Immature natural killer cell (primary cell): ENCODE data around the gene TP53TG5. TPM values are rescaled to one million over a fixed set of nuclear protein-coding genes. Genes with fewer than 3 reads are reported as not detected.

Experiments used
- DNase-seq, 3 donors: peaks; one replicate each; pipeline ENCODE4 v3.0.0; 2022; ENCODE audit warnings: mixed read lengths in 1 of 3
- H3K27ac Mint-ChIP-seq, 6 donors: one replicate each; pipeline ENCODE4 v1.8.0; 2020; ENCODE audit warnings: mixed read lengths in 6 of 6, mild to moderate bottlenecking in 5 of 6, inconsistent platforms in 4 of 6, moderate library complexity in 3 of 6
- H3K27me3 Mint-ChIP-seq, 3 donors: one replicate each; pipeline ENCODE4 v1.8.0; 2020 to 2021; ENCODE audit warnings: low read depth in 3 of 3, mild to moderate bottlenecking in 3 of 3, mixed read lengths in 3 of 3, moderate library complexity in 3 of 3, inconsistent platforms in 1 of 3
- H3K36me3 Mint-ChIP-seq, 3 donors: one replicate each; pipeline ENCODE4 v1.8.0; 2020; ENCODE audit warnings: mixed read lengths in 3 of 3, inconsistent platforms in 2 of 3, mild to moderate bottlenecking in 2 of 3
- H3K4me1 Mint-ChIP-seq, 2 donors: one replicate each; pipeline ENCODE4 v1.8.0; 2020; ENCODE audit warnings: inconsistent platforms in 2 of 2, mild to moderate bottlenecking in 2 of 2, mixed read lengths in 2 of 2, moderate library complexity in 1 of 2
- H3K4me3 Mint-ChIP-seq, 5 donors: one replicate each; pipeline ENCODE4 v1.8.0; 2020; ENCODE audit warnings: mild to moderate bottlenecking in 5 of 5, mixed read lengths in 5 of 5, inconsistent platforms in 3 of 5, moderate library complexity in 3 of 5
- H3K9me3 Mint-ChIP-seq, 6 donors: one replicate each; pipeline ENCODE4 v1.8.0; 2020; ENCODE audit warnings: mild to moderate bottlenecking in 6 of 6, mixed read lengths in 6 of 6, inconsistent platforms in 4 of 6, moderate library complexity in 3 of 6
- polyA plus RNA-seq, 3 donors: library from polyadenylated mRNA; unstranded; fragments of 300-500 nt; fragmentation: Illumina TruSeq; gene quantifications; one replicate each; pipeline ENCODE4 v1.2.3, GENCODE V29; 2021

The TP53TG5 gene
- polyA plus RNA-seq, 3 donors from 2014 or later, result 0.09 to 0.22 TPM; not detected in 1

DNA sequence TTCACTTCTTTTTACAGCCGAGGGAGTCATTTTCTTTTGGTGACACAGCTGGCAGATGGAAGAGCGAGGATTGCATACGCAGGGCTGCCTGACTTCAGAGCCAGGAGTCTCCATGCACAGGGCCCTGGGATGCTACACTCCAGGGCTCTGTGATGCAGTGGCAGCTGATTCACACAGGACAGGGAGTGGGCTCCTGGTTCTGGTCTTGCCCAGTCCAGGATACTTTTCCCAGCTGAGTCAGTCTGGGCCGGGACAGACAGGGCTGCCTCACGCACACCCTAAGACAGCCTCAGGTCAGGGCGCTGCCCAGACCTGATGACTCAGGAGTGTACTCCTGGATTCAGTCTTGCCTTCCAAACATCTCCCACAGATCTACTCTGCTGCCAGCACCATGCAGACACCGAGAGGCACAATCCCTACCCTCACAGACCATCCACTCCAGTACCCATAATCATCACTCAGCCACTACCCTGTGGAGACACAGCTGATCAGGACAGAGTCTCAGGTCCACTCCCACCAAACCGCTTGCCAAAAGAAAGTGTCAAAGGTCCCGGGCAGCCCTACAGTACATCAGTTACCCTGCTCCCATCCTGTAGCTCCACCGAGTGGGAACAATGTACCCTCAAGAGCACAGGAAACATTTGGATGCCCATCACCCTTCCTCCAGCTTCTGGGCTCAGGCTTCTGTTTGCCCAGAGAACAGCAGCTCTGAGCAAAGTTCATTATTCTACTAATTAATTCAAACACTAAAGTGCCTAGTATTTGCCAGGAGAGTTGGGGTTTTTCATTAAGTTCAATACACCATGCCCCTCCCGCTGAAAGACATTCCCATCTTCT is 41.4 kb downstream of the TP53TG5 start:
- no peaks in the 10 kb centered on the region for H3K9me3 Mint-ChIP-seq
- no peak overlapping the region for H3K4me3 Mint-ChIP-seq
- H3K27ac Mint-ChIP-seq, result no peak overlapping the region
- no peak for DNase-seq
- peaks cover 0 to 2% (median 0%) of the 10 kb centered on the region in 3 donors for H3K27me3 Mint-ChIP-seq
- no peaks in the 10 kb centered on the region for H3K4me1 Mint-ChIP-seq
- no peaks in the 10 kb centered on the region for H3K36me3 Mint-ChIP-seq

DNA sequence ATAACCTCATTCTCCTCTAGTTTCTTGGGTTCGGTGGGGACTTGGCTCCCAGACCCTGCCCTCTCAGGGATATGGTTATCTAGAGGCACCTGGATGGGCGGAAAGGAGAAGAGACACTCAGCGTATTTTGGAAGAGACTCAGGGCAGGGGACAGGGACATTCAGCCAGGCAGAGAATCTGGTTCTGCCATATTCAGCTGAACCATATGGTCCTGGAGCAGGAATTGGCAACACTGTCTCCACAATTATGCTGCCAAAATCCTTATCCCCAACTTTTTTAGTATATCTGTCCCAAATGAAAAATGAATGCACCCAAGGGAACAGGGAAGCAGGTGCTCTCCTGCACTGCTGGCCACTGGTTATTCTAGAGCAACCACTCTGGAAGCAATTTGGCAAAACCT is 47.6 kb downstream of the TP53TG5 start:
- no peaks in the 10 kb centered on the region for H3K9me3 Mint-ChIP-seq
- DNase-seq, result no peak
- no peaks in the 10 kb centered on the region for H3K27me3 Mint-ChIP-seq
- no peaks in the 10 kb centered on the region for H3K4me1 Mint-ChIP-seq
- no peak overlapping the region for H3K4me3 Mint-ChIP-seq
- no peak overlapping the region for H3K27ac Mint-ChIP-seq
- no peaks in the 10 kb centered on the region for H3K36me3 Mint-ChIP-seq

DNA sequence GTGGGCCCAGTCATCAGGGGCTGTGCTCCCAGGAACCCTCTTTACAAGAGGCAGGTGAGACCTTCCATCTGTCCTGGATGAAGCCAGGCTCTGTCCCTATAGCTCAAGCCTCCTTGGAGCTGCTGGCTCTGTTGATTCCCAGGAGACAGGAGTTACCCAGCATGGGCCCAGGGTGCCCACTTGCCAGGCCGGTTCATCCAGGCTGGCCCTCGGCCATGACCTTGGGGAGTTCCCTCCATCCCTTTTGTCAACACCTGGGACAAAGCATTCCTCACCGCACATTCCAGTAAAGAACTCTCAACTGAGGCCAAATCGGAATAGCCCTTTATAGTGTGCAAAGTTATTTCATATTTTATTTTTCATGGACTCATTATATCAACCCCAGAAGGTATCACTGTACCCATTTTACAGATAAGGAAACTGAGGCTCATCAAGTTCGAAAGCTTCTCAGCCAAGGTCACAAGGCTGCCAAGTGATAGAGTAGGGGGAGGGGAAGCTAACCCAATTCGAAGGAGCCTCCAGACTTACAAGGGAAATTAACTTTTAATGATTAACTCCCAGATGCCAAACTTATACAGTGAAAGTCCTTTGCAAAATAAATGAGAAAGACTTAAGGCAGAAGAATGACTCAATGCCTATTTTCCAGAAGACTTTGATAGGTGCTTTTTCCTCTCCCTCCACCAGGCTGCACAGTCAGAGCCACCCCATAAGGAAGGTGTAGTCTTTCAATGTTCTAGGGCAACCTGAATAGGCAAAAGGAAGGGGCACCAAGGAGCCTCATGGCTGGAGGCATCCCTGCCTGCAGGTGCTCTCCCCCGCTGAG is 48.4 kb downstream of the TP53TG5 start:
- H3K4me3 Mint-ChIP-seq, result no peak overlapping the region
- H3K9me3 Mint-ChIP-seq, result no peaks in the 10 kb centered on the region
- no peaks in the 10 kb centered on the region for H3K27me3 Mint-ChIP-seq
- no peaks in the 10 kb centered on the region for H3K36me3 Mint-ChIP-seq
- peak overlapping the region in 1 of 6 donors; percentile 31 for H3K27ac Mint-ChIP-seq
- DNase-seq, result no peak
- H3K4me1 Mint-ChIP-seq, result no peaks in the 10 kb centered on the region

GRCh38 chr20:45328451-45328850 is 49.7 kb downstream of the TP53TG5 start:
- H3K27me3 Mint-ChIP-seq, result no peaks in the 10 kb centered on the region
- no peaks in the 10 kb centered on the region for H3K9me3 Mint-ChIP-seq
- H3K4me3 Mint-ChIP-seq, result no peak overlapping the region
- H3K4me1 Mint-ChIP-seq, result no peaks in the 10 kb centered on the region
- no peaks in the 10 kb centered on the region for H3K36me3 Mint-ChIP-seq
- no peak for DNase-seq
- H3K27ac Mint-ChIP-seq, result no peak overlapping the region

DNA sequence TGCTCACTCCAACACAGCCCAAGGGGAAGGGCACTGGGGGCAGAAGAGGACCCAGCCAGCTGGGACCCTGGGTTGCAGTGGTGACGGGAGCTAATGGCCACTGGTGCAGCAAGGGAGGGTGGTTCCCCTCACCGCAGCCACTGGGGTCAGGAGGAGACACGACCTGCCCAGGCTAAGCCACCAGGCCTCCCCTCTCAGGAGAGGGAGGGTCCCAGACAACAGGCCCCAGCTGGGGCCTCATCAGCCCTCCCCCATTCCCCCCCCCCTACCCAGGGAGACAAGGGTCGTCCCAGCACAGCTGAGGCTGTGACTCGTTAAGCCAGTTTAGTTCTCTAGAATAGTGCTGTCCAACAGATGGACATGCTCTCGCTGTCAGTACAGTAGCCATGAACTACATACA is 52.8 kb downstream of the TP53TG5 start:
- no peak overlapping the region for H3K4me3 Mint-ChIP-seq
- no peak for DNase-seq
- H3K4me1 Mint-ChIP-seq, result peaks cover 9 to 10% of the 10 kb centered on the region in 2 donors
- no peaks in the 10 kb centered on the region for H3K27me3 Mint-ChIP-seq
- no peak overlapping the region for H3K27ac Mint-ChIP-seq
- H3K9me3 Mint-ChIP-seq, result no peaks in the 10 kb centered on the region
- no peaks in the 10 kb centered on the region for H3K36me3 Mint-ChIP-seq

GRCh38 chr20:45323731-45324130 is 54.4 kb downstream of the TP53TG5 start:
- H3K36me3 Mint-ChIP-seq, result no peaks in the 10 kb centered on the region

GRCh38 chr20:45322952-45323383 is 55.2 kb downstream of the TP53TG5 start:
- no peak for DNase-seq
- no peak overlapping the region for H3K27ac Mint-ChIP-seq
- H3K4me1 Mint-ChIP-seq, result peaks cover 10 to 14% of the 10 kb centered on the region in 2 donors

More at GRCh38 chr20:45323731-45324130, 54.4 kb downstream of the TP53TG5 start:
- no peak for DNase-seq
- Mint-ChIP-seq H3K4me3 (no peak overlapping the region), H3K4me1 (peaks cover 10 to 14% of the 10 kb centered on the region in 2 donors), H3K9me3 (no peaks in the 10 kb centered on the region), H3K27ac (no peak overlapping the region), H3K27me3 (no peaks in the 10 kb centered on the region)

More at GRCh38 chr20:45322952-45323383, 55.2 kb downstream of the TP53TG5 start:
- Mint-ChIP-seq H3K4me3 (no peak overlapping the region), H3K27me3 (peaks cover 0 to 5% (median 0%) of the 10 kb centered on the region in 3 donors), H3K9me3 (no peaks in the 10 kb centered on the region), H3K36me3 (no peaks in the 10 kb centered on the region)

Other genes with a start within 250 kb of the TP53TG5 start
- not detected for gene PI3, start 203.4 kb downstream of the TP53TG5 start, polyA plus RNA-seq
- not detected for gene SEMG1, start 171.3 kb downstream of the TP53TG5 start, polyA plus RNA-seq
- gene SEMG2, start 157.0 kb downstream of the TP53TG5 start, polyA plus RNA-seq, result not detected
- not detected for gene SLPI, start 123.8 kb downstream of the TP53TG5 start, polyA plus RNA-seq
- gene RBPJL, start 71.5 kb downstream of the TP53TG5 start, polyA plus RNA-seq, result not detected
- not detected for gene MATN4, start 70.0 kb downstream of the TP53TG5 start, polyA plus RNA-seq
- under 1 TPM in 2 of 3 donors, not detected in 1; 0.56 to 0.69 TPM for gene SDC4, start 29.9 kb downstream of the TP53TG5 start, polyA plus RNA-seq
- 10 to 100 TPM; 32.6 to 52.4 (median 47.1) TPM for gene SYS1, start 15.2 kb downstream of the TP53TG5 start, polyA plus RNA-seq
- 10 to 100 TPM; 11.0 to 24.5 (median 18.0) TPM for gene DBNDD2, start 30.0 kb upstream of the TP53TG5 start, polyA plus RNA-seq
- gene PIGT, start 37.8 kb upstream of the TP53TG5 start, polyA plus RNA-seq, result 100 to 1,000 TPM; 105 to 190 (median 164) TPM
- gene WFDC2, start 91.4 kb upstream of the TP53TG5 start, polyA plus RNA-seq, result not detected
- not detected for gene SPINT3, start 137.3 kb upstream of the TP53TG5 start, polyA plus RNA-seq
- not detected for gene WFDC6, start 161.2 kb upstream of the TP53TG5 start, polyA plus RNA-seq
- gene EPPIN, start 169.1 kb upstream of the TP53TG5 start, polyA plus RNA-seq, result not detected
- not detected for gene WFDC8, start 201.0 kb upstream of the TP53TG5 start, polyA plus RNA-seq